Fibroblast of the conjunctiva (primary cell): ENCODE measurements around the gene PDS5B.
"Not testable (repeated sequence)": the region's sequence is repeated elsewhere in the genome, so short reads cannot be mapped to it uniquely, and the experiment has no call there.

Experiments
- DNase-seq: peaks from one replicate; pipeline ENCODE4 v3.0.0-alpha.2; 2010; ENCODE audit warnings: low read depth

The PDS5B gene

DNA sequence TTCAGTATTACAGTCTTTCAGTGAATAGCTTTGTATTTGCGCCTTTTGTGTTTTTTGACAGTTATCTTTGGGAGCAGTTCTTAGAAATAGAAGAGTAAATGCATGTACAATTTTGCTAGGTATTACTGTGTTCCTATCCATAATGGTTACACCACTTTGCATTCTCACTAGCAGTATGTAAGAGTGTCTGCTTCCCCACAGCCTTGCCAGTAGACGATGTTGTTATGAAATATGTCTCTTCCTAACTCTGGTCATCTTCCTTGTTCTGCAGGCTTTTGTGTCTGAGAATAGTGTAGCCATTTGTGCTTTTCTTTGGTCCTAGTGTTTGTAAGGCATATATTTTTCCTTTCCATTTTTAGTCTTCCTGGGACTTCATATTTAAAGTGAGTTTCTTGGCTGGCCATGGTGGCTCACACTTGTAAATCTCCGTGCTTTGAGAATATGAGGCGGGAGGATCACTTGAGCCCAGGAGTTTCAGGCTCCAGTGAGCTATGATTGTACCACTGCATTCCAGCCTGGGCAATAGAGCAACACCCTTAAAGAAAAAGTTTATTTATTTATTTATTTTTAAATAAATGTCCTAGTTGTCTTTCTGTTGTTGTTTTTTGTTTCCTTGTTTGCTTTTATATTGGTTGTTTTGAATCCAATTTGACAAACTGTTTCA is 140.3 kb downstream of the PDS5B start:
- no peak for DNase-seq

DNA sequence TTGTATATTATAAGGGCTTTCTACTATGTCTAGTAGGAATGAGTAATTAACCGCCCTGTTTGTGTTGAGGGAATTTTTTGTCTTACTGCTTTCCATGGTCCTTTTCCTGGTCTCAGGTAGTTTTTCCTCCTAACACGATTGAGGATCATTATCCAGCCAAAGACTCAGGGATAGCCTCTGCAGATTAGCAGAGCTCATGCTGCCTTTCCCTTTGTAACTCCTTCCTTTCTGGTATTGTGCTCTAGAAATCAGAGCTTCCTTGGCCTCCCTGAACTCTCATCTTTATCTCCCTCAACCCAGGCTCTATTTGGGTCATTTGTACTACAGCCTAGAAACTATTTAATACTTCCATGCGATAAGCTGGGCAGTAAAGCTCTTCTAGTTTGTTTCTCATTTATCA is 142.1 kb downstream of the PDS5B start:
- no peak for DNase-seq

DNA sequence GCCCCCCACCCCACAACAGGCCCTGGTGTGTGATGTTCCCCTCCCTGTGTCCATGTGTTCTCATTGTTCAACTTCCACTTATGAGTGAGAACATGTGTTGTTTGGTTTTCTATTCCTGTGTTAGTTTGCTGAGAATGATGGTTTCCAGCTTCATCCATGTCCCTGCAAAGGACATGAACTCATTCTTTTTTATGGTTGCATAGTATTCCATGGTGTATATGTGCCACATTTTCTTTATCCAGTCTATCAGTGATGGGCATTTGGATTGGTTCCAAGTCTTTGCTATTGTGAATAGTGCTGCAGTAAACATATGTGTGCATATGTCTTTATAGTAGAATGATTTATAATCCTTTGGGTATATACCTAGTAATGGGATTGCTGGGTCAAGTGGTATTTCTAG is 142.8 kb downstream of the PDS5B start:
- DNase-seq: not testable (repeated sequence)

DNA sequence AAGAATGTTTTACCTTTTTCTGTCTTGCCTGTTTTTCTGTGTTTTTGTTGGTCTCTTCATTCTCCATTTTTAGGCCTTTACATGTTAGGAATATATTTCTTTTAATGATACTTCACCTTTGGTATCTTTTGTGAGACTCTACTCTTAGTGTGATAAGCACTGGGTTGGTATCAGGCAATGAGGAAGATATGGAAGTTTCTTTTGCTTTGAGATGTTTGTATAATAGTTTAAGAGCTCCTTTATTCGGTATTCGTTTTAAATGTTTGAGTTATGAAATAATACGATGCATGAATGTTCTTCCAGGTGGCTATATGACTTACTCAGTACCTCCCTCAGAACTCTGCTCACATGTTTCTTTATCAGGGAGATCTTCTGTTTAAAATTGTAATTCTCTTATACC is 144.8 kb downstream of the PDS5B start:
- DNase-seq: no peak

DNA sequence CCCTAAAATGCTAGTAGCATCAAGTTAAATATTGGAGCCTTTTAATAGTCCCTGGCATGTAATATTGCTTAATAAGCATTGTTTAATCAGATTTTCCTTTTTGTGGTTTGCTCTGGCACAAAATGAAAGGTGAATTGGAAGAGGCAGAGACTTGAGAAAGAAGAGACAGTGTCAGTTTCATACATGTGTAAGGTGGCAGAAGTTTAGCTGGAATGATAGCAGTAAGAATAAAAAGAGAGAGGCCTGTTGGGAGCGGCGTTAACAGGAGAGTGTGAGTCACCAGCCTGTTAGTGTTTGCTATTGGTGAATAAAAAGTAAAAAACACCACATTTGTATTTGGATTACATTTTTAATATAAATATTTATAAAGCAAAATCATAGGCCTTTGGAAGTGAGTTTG is 145.3 kb downstream of the PDS5B start:
- no peak for DNase-seq

DNA sequence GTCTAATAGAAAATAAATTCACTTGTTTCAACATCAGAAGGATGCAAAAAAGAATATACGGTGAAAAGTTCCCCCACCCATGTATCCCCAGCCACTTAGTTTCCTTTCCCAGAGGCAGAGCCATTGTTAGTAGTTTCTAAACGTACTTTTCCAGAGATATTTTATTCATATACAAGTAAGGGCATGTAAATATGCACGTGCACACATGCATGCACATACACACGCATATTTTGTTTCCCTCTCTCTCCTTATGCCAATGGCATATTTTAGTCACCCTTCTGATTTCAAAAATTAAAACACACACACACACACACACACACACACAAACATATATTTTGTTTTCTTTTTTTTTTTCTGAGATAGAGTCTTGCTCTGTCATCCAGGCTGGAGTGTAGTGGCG is 147.4 kb downstream of the PDS5B start:
- no peak for DNase-seq

DNA sequence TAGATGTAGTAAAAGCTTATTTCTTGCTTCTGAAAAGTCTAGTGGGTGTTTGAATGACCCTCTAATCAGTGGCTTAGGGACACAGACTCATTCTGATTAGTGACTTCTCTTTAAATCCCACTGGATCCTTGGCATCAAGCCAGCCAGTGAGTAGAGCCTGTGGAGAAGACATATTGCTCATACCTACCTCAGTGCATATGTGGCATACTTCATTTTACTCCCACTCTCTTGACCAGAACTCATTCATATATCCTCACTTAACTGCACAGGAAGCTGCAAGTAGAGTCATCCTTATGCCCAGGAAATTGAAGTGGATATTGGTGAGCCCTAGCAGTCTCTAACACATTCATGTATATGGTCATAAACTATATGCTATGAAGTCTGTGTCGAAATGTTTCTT is 148.3 kb downstream of the PDS5B start:
- DNase-seq: no peak

DNA sequence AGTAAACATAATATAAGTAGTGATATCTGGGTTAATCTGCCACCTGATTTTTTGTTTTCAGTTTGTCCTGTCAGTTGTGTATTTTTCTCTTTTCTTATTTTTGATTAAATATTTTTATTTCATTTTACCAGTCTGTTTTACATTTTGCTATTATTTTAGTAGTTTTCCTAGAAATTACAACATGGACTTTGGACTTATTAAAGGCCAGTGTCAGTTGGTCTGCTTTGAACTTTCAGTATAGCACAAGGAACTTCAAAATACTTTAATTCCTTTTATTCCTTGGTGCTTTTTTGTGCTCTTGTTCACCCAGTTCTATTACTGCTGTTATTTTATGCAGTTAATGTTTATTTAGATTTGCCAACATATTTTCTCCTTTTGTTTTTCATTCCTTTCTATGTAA is 149.6 kb downstream of the PDS5B start:
- no peak for DNase-seq

DNA sequence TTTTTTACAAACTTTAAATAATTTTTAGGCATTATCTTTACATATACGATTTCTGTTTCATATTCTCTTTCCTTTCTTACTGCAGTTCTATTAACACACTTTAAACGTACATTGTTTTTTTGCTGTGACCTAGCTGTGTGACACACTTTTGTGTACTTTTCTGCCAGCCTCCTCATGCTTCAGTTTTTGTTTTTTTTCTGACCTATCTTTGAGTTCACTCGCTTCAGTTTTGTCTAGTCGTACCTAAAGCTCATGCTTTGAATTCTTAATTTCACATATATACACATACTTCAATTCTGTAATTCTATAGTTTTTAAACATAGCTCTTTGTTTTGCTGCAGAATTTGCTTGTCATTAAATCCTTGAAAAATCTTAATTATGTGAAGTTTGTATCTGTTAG is 150.4 kb downstream of the PDS5B start:
- DNase-seq: no peak

DNA sequence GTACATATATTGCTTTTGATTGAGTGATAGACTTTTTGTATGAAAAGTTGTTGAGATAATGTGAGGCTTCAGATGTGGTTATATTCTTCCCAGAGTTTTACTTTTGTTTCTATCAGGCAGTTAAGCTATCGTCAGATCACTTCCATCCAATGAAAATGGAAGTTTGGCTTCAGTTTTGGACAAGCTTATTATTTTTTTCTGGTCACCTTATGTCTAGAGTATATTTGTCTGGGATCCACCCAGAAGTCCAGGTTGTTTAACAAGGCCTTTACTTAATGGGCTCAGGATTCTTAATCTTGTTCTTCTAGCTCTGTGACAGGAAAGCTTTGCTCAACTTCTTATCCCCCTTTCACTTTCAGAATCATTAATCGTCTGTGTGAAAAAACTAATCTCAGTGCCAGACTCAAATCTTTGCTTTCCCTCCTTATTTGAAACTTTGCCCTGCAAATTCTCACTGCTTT is 150.9 kb downstream of the PDS5B start:
- no peak for DNase-seq

DNA sequence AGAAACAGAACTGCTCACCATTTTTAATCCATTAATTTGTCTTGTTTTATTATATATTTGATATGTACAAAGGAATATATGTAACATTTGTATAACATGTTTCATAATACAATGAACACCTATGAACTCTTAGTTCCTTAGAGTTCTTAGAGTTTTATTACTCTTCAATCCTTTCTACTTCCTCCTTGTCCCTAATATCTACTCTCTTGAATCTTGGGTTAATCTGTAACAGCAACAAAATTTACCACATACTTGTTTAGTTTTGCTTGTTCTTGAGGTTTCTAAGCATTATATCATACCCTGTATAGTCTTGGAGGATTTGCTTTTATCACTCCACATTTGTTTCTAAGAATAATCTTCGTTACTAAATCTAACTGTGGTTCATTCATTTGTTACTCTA is 151.4 kb downstream of the PDS5B start:
- DNase-seq: no peak

DNA sequence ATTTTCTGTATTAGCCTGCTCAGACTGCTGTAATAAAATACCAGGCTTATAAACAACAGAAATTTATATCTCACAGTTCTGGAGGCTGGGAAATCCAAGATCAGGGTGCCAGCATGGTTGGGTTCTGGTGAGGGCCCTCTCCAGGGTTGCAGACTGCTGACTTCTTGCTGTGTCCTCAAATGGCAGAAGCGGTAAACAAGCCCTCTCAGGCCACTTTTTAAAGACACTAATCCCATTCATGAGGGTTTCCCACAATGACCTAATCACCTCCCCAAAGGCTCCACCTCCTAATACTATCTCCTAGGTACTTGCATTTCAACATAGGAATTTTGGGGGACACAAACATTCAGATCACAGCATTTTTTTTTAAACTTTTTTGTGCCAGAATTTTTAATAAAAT is 159.3 kb downstream of the PDS5B start:
- no peak for DNase-seq

DNA sequence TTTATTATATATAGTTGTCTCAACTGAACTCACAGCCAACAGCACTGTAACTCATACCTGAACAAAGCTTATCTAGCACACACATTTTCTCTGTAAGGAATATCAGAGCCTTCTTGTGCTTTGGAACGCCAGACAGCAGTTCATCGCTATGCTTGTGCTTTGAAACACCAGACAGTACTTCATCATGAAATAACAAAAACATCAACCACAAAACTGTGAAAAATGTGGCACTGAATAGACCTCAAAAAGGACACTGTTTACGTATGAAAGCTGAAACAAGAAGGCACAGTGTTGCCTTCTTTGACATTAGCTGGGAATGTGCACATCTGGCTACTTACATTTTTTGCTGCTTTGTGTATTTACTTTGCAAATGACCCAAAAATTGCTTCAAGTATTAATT is 160.2 kb downstream of the PDS5B start:
- DNase-seq: peak; percentile 2

DNA sequence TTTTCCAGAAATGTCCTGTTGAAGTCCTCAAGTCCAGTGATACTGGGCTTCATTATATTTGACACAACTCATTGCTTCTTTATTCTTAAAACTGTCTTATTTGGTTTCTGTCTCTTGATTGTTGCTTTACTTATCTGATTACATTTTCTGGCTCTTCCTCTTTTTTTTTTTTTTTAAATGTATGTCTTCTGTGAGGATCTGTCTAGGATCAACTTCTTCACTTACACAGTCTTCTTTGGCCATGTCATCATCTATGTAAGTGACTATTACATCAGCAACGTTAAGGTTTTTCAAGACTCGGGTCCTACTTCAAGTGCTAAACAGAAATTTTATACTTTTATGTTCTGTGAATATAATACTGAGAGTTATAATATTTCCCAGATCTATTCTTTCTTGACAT is 162.1 kb downstream of the PDS5B start:
- DNase-seq: no peak

DNA sequence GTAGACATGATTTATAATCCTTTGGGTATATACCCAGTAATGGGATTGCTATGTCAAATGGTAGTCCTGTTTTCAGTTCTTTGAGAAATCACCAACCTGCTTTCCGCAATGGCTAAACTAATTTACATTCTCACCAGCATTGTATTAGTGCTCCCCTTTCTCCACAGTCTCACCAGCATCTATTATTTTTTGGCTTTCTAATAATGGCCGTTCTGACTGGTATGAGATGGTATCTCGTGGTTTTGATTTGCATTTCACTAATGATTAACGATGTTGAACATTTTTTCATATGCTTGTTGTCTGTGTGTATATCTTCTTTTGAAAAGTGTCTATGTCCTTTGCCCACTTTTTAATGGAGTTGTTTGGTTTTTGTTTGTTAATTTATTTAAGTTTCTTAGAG is 165.1 kb downstream of the PDS5B start:
- DNase-seq: no peak

DNA sequence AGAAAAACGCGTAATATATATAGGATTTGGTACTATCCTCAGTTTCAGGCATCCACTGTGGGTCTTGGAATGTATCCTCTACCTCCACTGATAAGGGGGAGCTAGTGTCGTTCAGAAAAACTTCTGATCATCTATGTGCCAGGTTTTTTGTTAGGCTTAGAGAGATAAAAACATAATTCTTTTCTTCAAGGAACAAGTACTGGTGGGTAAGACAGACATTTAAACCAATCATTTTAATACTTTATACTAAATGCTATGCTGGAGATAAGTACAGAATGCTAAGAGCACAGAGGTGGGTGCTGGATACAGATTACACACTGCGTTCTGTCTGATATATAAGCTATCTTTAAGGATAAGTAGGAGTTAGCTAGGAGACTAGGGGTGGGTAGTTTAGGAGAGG is 166.1 kb downstream of the PDS5B start:
- DNase-seq: no peak

DNA sequence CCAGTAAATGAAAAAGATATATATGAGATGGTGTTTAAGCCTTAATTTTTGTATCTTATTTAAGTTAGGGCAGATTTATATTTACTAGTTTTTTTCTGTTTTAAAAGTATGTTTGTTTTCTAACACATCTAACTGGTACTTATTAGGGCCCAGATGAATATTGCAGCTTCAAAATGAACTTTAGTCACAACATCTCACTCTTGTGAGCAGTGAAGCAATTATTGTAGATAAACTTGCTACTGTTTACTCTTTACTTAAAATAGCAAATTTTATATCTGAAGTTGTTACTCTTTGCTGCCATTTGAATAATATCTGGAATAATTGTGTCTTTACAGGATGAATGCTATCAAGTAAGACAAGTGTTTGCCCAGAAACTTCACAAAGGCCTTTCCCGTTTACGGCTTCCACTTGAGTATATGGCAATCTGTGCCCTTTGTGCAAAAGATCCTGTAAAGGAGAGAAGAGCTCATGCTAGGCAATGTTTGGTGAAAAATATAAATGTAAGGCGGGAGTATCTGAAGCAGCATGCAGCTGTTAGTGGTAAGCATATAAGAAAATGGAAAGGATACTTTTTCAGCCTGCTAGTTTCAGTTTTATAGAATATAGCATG is 166.8 kb downstream of the PDS5B start:
- no peak for DNase-seq

DNA sequence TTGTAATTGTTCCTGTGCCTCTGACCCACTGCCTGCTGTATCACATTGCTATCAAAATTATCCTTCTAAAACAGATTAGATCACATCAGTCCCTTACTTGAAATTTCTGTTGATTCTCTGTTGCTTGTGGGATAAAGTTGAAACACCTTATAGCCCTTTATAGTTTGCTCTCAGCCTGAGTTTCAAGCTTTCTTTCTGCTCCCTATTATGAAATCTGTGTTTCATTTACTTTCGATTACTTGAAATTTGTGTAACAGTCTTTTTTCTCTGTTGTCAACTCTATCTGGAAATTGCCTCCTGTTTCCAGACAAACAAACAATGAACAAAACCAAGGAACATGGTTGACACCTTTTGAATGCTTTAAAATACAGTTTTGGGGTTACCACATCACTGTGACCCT is 167.9 kb downstream of the PDS5B start:
- no peak for DNase-seq

DNA sequence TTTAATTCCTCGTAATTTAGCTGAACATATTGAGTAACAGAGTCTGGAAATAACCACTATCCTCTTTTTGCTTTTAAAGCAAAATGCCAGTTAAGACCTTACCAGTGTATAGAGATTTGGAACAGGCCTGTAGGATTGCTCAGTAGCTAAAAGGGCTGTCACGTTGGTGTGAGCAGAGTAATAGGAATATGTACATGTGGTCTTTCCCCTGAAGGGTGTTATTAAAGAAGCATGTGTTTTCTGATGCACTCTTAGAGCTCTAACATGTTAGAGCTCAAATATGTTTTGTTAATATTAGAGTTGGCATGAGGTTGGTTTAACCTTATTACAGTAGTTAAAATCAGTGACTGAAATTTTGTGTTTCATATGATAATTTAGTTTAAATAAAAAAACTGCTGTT is 172.9 kb downstream of the PDS5B start:
- no peak for DNase-seq

DNA sequence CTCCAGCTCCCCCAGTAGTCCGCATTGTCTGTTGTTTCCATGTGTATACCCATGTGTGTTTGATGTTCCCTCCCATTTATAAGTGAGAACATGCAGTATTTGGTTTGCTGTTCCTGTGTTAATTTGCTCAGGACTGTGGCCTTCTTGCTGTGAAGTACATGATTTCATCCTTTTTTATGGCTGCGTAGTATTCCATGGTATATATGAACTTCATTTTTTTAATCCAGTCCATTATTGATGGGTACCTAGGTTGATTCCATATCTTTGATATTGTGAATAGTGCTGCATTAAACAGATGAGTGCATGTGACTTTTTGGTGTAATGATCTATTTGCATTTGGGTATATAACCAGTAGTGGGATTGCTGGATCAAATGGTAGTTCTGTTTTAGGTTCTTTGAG is 175.2 kb downstream of the PDS5B start:
- no peak for DNase-seq

DNA sequence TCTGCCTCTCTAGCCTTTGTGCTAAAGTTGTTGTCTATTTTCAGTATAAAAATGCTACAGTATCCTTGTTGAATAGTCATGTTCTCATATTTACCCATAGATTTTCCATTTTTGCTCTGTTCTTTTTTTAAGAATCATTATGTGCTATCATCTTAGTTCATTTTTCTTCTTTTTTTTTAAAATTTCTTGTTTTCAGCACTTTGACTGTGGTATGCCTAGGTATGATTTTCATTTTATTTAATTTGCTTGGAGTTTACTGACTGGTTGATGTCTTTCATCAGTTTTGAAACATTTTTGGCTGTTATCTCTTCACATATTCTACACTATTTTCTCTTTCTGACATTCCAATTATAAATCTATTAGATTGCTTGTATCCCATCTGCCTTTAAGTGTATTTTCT is 192.9 kb downstream of the PDS5B start:
- no peak for DNase-seq

DNA sequence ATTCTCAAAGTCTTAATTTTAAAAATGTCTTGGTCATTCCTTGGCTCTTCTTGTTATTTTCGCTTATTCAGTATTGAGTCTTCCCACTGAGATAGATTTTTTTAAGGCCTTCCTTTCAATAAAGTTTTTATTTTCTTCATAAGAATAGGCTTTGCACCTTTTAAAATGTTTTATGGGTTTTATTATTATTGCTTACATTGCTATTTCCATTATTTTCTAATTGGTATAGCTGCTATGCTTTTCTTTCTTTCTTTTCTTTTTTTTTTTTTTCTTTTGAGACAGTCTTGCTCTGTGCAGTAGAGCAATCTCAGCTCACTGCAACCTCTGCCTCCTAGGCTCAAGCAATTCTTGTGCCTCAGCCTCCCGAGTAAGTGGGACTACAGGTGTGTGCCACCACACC is 195.7 kb downstream of the PDS5B start:
- DNase-seq: no peak

DNA sequence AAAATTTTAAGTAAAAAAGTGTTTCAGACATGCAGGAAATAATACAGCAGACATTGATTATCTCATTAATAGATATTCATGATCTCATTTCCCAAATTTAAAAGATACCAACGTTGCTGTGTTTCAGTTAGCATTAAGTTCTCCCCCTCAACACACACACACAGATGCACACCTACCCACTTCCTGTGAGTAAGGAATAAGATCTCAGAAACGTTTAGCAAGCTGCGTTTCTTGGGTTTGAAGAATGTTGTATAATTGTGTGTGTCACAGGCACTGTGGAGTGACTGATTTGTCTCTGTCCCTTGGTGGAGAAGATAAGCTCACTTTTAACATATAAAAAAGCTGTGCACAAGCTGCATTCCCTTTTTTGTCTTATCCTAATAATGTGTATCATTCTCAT is 196.8 kb downstream of the PDS5B start:
- DNase-seq: no peak

DNA sequence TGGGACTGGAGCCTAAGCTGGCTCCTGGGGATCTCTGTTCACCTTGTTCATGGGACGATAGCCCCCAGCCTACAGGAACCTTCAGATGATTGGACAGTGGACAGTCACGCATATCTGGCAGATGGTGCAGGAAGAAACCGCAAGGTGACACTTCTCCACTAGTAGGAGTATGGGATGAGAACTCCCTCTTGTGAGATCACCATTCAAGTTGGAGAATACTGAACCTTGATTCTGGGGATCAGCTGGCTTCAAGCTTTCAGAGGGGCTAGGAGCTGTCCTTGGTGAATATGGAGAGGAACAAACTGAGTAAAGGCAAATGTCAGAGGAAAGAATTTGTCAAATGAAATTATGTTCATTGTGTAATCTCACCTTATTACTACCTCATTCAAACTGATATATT is 204.5 kb downstream of the PDS5B start:
- no peak for DNase-seq
